ENCODE measurements around the gene PRPF19. TPM values are rescaled to one million over a fixed set of nuclear protein-coding genes. Genes with fewer than 3 reads are reported as not detected.

Gene PRPF19
- total RNA-seq, 1 donor = 39.8 TPM

- H3K36me3 ChIP-seq (ENCODE audit: insufficient read depth, low read length) = no peaks in the 10 kb centered on the region
- no peak overlapping the region for H3K4me2 ChIP-seq (ENCODE audit: insufficient read depth, low read length)
- peaks cover 3% of the 10 kb centered on the region for H3K27me3 ChIP-seq (ENCODE audit: insufficient read depth, low read length)
- no peaks in the 10 kb centered on the region for H4K20me1 ChIP-seq (ENCODE audit: insufficient read depth, low read length)
- DNase-seq (ENCODE audit: insufficient read length, low spot score, missing footprints) = no peak
- H3K79me2 ChIP-seq (ENCODE audit: insufficient read depth, low read length) = no peaks in the 10 kb centered on the region
- no peaks in the 10 kb centered on the region for H3K4me1 ChIP-seq (ENCODE audit: insufficient read depth, low read length)
- no peak for TF ChIP-seq CTCF (IDR thresholded peaks at IDR 0.05; ENCODE audit: extremely low read depth, low read depth, low read length)
- H3K27ac ChIP-seq (ENCODE audit: low read depth, low read length) = no peak overlapping the region
- H3K4me3 ChIP-seq (ENCODE audit: insufficient read depth, low read length) = no peak overlapping the region
- H2AFZ ChIP-seq (ENCODE audit: low read length) = no peak overlapping the region
- no peaks in the 10 kb centered on the region for H3K9me3 ChIP-seq (ENCODE audit: low read depth, low read length)
Observed at GRCh38 chr11:60858731-60859464, 47.5 kb downstream of the PRPF19 start.

DNA sequence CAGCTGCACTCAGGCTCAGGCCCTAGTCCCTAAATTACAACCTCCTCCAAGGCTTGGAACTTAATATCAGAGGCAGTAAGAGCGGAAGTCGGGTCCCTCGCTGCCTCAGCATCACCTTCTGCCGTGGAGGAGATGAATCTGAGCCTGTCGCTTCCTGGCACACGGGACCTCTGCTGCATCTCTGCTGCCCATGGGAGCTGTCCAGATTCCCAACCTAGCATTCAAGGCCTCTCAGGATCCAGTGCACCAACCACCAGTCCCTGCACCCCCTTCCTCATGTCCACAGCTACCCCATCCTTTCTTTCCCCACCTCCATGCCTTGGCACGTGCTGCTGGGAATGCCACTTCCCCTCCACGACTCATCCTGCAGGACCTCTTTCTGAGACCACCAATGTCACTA, 48.1 kb downstream of the PRPF19 start:
- no peak for DNase-seq (ENCODE audit: insufficient read length, low spot score, missing footprints)
- Histone ChIP-seq H3K27ac (ENCODE audit: low read depth, low read length) (no peak overlapping the region), H4K20me1 (ENCODE audit: insufficient read depth, low read length) (no peaks in the 10 kb centered on the region), H3K9me3 (ENCODE audit: low read depth, low read length) (no peaks in the 10 kb centered on the region), H3K4me3 (ENCODE audit: insufficient read depth, low read length) (no peak overlapping the region), H3K36me3 (ENCODE audit: insufficient read depth, low read length) (no peaks in the 10 kb centered on the region), H3K27me3 (ENCODE audit: insufficient read depth, low read length) (peaks cover 3% of the 10 kb centered on the region), H3K79me2 (ENCODE audit: insufficient read depth, low read length) (no peaks in the 10 kb centered on the region), H3K4me1 (ENCODE audit: insufficient read depth, low read length) (no peaks in the 10 kb centered on the region), H2AFZ (ENCODE audit: low read length) (no peak overlapping the region), H3K4me2 (ENCODE audit: insufficient read depth, low read length) (no peak overlapping the region)
- TF ChIP-seq CTCF (IDR thresholded peaks at IDR 0.05; ENCODE audit: extremely low read depth, low read depth, low read length) = no peak

DNA sequence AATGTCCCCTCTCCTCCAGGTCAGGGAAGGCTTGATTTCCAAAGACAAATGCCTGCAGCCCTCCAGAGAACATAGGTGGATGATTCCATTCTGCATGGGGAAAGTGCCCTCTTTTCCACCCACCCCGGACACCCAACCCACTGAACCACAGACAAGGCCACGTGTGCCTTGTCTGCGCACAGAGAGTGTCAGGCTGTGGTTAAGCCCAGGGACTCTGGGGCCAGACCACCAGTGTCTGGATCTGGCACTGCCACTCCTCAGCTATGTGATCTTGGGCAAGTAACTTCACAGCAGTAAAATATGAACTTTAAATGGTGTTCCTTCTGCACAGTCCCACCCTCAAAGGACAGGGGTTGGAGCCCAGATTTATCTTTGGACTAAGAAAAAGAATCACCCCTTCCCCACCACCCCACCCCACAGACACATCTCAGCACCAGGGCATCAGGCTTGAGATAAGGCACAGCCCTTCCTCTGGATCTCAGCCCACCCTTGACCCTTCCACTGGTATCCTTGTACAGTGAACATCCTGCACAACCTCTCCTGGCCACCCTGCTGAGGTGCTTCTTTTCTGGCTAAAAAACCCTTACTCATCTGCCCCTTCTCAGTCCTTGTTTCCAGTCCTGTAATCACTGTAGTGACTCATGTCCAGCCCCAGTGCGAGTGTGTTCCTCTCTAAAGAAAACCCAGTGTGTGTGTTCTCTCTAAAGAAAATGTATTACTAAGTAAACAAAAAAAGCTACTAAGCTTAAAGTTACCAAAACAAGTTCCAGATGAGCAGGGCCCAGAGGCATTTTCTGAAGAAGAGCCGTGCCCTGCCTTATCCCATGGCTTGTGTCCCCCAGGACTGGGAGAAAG, 48.8 kb downstream of the PRPF19 start:
- no peak for TF ChIP-seq CTCF (IDR thresholded peaks at IDR 0.05; ENCODE audit: extremely low read depth, low read depth, low read length)
- Histone ChIP-seq H3K79me2 (ENCODE audit: insufficient read depth, low read length) (no peaks in the 10 kb centered on the region), H3K4me3 (ENCODE audit: insufficient read depth, low read length) (no peak overlapping the region), H2AFZ (ENCODE audit: low read length) (no peak overlapping the region), H3K36me3 (ENCODE audit: insufficient read depth, low read length) (no peaks in the 10 kb centered on the region), H3K9me3 (ENCODE audit: low read depth, low read length) (no peaks in the 10 kb centered on the region), H3K4me1 (ENCODE audit: insufficient read depth, low read length) (no peaks in the 10 kb centered on the region), H4K20me1 (ENCODE audit: insufficient read depth, low read length) (no peaks in the 10 kb centered on the region), H3K27ac (ENCODE audit: low read depth, low read length) (no peak overlapping the region), H3K27me3 (ENCODE audit: insufficient read depth, low read length) (peaks cover 2% of the 10 kb centered on the region), H3K4me2 (ENCODE audit: insufficient read depth, low read length) (no peak overlapping the region)
- DNase-seq (ENCODE audit: insufficient read length, low spot score, missing footprints) = peak; percentile 95

All from osteoblast (primary cell).